Neuronal stem cell (in vitro differentiated cells): ENCODE measurements around the gene NLRP14. TPM values are rescaled to one million over a fixed set of nuclear protein-coding genes. Genes with fewer than 3 reads are reported as not detected.

Source experiments
- DNase-seq: peaks from one replicate; pipeline ENCODE4 v3.0.0-alpha.2; 2013; ENCODE audit warnings: low spot score
- H2AFZ ChIP-seq: one replicate; pipeline ENCODE4 v1.6.1; 2013; ENCODE audit warnings: mild to moderate bottlenecking, low read length, inconsistent platforms
- H2AK5ac ChIP-seq: 2 replicates; pipeline ENCODE4 v1.6.1; 2013; ENCODE audit warnings: low read depth, mild to moderate bottlenecking, inconsistent platforms, low read length, moderate library complexity, mixed read lengths
- H2BK120ac ChIP-seq: 2 replicates; pipeline ENCODE4 v1.6.1; 2013; ENCODE audit warnings: low read depth, mild to moderate bottlenecking, inconsistent platforms, low read length, moderate library complexity, mixed read lengths
- H2BK12ac ChIP-seq: one replicate; pipeline ENCODE4 v1.6.1; 2013; ENCODE audit warnings: low read length, inconsistent platforms
- H2BK15ac ChIP-seq: 2 replicates; pipeline ENCODE4 v1.6.1; 2013; ENCODE audit warnings: mild to moderate bottlenecking, low read length, inconsistent platforms, mixed read lengths
- H2BK5ac ChIP-seq: one replicate; pipeline ENCODE4 v1.6.1; 2013; ENCODE audit warnings: inconsistent platforms, mild to moderate bottlenecking, low read length, moderate library complexity
- H3K14ac ChIP-seq: one replicate; pipeline ENCODE4 v1.6.1; 2013; ENCODE audit warnings: low read length, inconsistent platforms
- H3K18ac ChIP-seq: 2 replicates; pipeline ENCODE4 v1.6.1; 2013; ENCODE audit warnings: low read length, inconsistent platforms
- H3K23ac ChIP-seq: 2 replicates; pipeline ENCODE4 v1.6.1; 2013; ENCODE audit warnings: low read depth, mild to moderate bottlenecking, mixed read lengths, low read length, inconsistent platforms; ENCODE audit not compliant: poor library complexity
- H3K27ac ChIP-seq: replicated peaks from 3 replicates; pipeline ENCODE4 v1.5.1; 2013; ENCODE audit warnings: low read length, inconsistent platforms
- H3K27me3 ChIP-seq, 3 experiments: 2 replicates each; pipeline ENCODE4 v1.6.1; 2013; ENCODE audit warnings: low read length in 3 of 3, mild to moderate bottlenecking in 2 of 3, inconsistent platforms in 1 of 3, low read depth in 1 of 3, mixed read lengths in 1 of 3, moderate library complexity in 1 of 3; ENCODE audit not compliant: control insufficient read depth in 3 of 3, insufficient read depth in 3 of 3
- H3K36me3 ChIP-seq, 2 donors: replicated peaks in 1 of 2; 2 replicates each; pipeline ENCODE4 v1.6.1; 2013; ENCODE audit warnings: low read length in 2 of 2; ENCODE audit not compliant: control insufficient read depth in 2 of 2, insufficient read depth in 2 of 2
- H3K4ac ChIP-seq: 2 replicates; pipeline ENCODE4 v1.6.1; 2013; ENCODE audit warnings: inconsistent platforms, mild to moderate bottlenecking, low read length, moderate library complexity
- H3K4me1 ChIP-seq, 2 donors: 1 replicate in 1 of 2; 2 replicates in 1 of 2; pipeline ENCODE4 v1.6.1; 2013; ENCODE audit warnings: low read length in 2 of 2, low read depth in 1 of 2; ENCODE audit not compliant: control insufficient read depth in 2 of 2, insufficient read depth in 1 of 2
- H3K4me2 ChIP-seq: one replicate; pipeline ENCODE4 v1.6.1; 2013; ENCODE audit warnings: mild to moderate bottlenecking, low read length, inconsistent platforms; ENCODE audit not compliant: insufficient read depth, poor library complexity, severe bottlenecking
- H3K4me3 ChIP-seq, 2 donors: 2 replicates each; pipeline ENCODE4 v1.5.1; 2013; ENCODE audit warnings: low read length in 2 of 2, mild to moderate bottlenecking in 2 of 2, inconsistent platforms in 1 of 2, moderate library complexity in 1 of 2
- H3K79me1 ChIP-seq: one replicate; pipeline ENCODE4 v1.6.1; 2013; ENCODE audit warnings: low read depth, mild to moderate bottlenecking, inconsistent platforms, low read length, moderate library complexity
- H3K9ac ChIP-seq: one replicate; pipeline ENCODE4 v1.6.1; 2013; ENCODE audit warnings: mild to moderate bottlenecking, low read depth, low read length, inconsistent platforms; ENCODE audit not compliant: poor library complexity
- H3K9me3 ChIP-seq, 2 donors: replicated peaks in 1 of 2; 2 replicates each; pipeline versions ENCODE3 to v1.6.1; 2013; ENCODE audit warnings: low read length in 2 of 2, mild to moderate bottlenecking in 2 of 2, inconsistent platforms in 1 of 2, low read depth in 1 of 2, mixed read lengths in 1 of 2, moderate library complexity in 1 of 2; ENCODE audit not compliant: control insufficient read depth in 2 of 2, insufficient read depth in 1 of 2
- H4K8ac ChIP-seq: one replicate; pipeline ENCODE4 v1.6.1; 2013; ENCODE audit warnings: low read depth, mild to moderate bottlenecking, inconsistent platforms, low read length, moderate library complexity
- H4K91ac ChIP-seq: one replicate; pipeline ENCODE4 v1.6.1; 2013; ENCODE audit warnings: low read length, low read depth, mild to moderate bottlenecking, inconsistent platforms; ENCODE audit not compliant: poor library complexity
- WGBS, 2 donors: extraction: QIAGEN DNeasy Blood & Tissue Kit; methylation state at CpG; one replicate each; pipeline ENCODE4 v1.1.7; 2013; ENCODE audit warnings: missing lambda C conversion rate in 2 of 2, mixed read lengths in 1 of 2; ENCODE audit not compliant: insufficient read length in 2 of 2, insufficient replicate concordance in 1 of 2; ENCODE audit errors: extremely low coverage in 2 of 2; 5-methylcytosine and 5-hydroxymethylcytosine counted together
- polyA plus RNA-seq, 2 experiments: library from polyadenylated mRNA; stranded (reverse); fragments of 200-250 nt; gene quantifications; one replicate each; pipeline ENCODE4 v1.2.3, GENCODE V29; 2013

NLRP14 gene, protein sequence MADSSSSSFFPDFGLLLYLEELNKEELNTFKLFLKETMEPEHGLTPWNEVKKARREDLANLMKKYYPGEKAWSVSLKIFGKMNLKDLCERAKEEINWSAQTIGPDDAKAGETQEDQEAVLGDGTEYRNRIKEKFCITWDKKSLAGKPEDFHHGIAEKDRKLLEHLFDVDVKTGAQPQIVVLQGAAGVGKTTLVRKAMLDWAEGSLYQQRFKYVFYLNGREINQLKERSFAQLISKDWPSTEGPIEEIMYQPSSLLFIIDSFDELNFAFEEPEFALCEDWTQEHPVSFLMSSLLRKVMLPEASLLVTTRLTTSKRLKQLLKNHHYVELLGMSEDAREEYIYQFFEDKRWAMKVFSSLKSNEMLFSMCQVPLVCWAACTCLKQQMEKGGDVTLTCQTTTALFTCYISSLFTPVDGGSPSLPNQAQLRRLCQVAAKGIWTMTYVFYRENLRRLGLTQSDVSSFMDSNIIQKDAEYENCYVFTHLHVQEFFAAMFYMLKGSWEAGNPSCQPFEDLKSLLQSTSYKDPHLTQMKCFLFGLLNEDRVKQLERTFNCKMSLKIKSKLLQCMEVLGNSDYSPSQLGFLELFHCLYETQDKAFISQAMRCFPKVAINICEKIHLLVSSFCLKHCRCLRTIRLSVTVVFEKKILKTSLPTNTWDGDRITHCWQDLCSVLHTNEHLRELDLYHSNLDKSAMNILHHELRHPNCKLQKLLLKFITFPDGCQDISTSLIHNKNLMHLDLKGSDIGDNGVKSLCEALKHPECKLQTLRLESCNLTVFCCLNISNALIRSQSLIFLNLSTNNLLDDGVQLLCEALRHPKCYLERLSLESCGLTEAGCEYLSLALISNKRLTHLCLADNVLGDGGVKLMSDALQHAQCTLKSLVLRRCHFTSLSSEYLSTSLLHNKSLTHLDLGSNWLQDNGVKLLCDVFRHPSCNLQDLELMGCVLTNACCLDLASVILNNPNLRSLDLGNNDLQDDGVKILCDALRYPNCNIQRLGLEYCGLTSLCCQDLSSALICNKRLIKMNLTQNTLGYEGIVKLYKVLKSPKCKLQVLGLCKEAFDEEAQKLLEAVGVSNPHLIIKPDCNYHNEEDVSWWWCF
- polyA plus RNA-seq (2013, experiment 1 of 2): 0.20 TPM
- 0.22 TPM for polyA plus RNA-seq (2013, experiment 2 of 2)

DNA sequence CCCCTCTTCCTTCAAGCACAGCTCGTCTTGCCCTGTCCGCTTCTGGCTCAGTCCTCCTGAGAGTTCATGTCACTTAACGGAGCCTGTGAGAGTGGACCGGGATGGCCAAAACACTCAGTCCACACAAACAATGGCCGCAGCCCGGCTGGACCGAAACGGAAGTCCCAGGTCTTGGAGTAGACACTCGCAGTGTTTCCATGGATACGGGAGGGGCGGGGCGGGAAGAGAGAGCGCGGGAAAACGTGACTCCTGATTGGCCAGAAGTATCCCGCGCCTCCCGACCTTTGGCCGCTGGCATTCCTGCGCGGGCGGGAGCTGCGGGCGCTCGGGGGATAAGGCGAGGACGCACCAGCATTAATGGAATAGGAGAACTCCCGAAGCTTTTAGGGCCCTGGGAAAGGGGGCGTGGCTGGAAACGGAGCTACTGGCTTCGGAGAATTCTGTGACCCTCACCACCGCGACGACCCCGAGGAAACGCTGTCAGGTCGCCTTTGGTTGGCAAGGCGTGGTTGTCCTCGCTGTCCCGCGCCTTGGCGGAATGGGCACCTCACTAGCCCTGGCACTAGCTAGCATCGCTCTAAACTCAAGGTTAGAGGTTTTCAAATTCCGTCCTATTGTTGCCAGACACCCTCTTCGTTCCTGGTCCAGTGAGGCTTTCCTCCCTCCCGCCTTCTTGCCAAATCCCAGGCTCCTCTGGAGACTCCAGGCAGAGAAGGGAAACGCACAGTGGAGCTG, at the start of gene NLRP14, which contains the start of gene ZNF214:
Gene NLRP14, plus strand, starts transcription at position 297 of the 735 bp plus-strand sequence. CDS start 18,108 bp downstream, outside the sequence.
Gene ZNF214, minus strand, starts transcription at position 164 of the 735 bp plus-strand sequence. CDS start 17,511 bp downstream, outside the sequence.
- H3K27ac ChIP-seq: peak within 1 kb of the TSS; percentile 67
- no peak within 1 kb of the TSS for H3K14ac ChIP-seq
- H3K79me1 ChIP-seq: no peaks in the 10 kb centered on the region
- H3K4me2 ChIP-seq: peak within 1 kb of the TSS; percentile 66
- H3K23ac ChIP-seq: no peak within 1 kb of the TSS
- peaks cover 0 to 2% (median 0%) of the 10 kb centered on the region in 3 experiments for H3K27me3 ChIP-seq
- H3K4me3 ChIP-seq: peak within 1 kb of the TSS; percentile 81 to 89
- peak within 1 kb of the TSS; percentile 29 for H2BK15ac ChIP-seq
- peak within 1 kb of the TSS; percentile 71 for H3K9ac ChIP-seq
- H2BK5ac ChIP-seq: no peak within 1 kb of the TSS
- H2AFZ ChIP-seq: peak within 1 kb of the TSS; percentile 93
- no peak within 1 kb of the TSS for H2BK12ac ChIP-seq
- no peak within 1 kb of the TSS for H3K4ac ChIP-seq
- no peak within 1 kb of the TSS for H4K8ac ChIP-seq
- H2BK120ac ChIP-seq: no peak within 1 kb of the TSS
- WGBS, 2 donors: no CpG with 5 or more reads among the region's 47 CpGs
- peak; percentile 95 for DNase-seq
- H3K36me3 ChIP-seq: no peaks in the 10 kb centered on the region
- H2AK5ac ChIP-seq: no peak within 1 kb of the TSS
- H3K9me3 ChIP-seq: peaks cover 0 to 3% of the 10 kb centered on the region in 2 donors
- H4K91ac ChIP-seq: no peak within 1 kb of the TSS
- peaks cover 4 to 5% of the 10 kb centered on the region in 2 donors for H3K4me1 ChIP-seq
- peak within 1 kb of the TSS; percentile 76 for H3K18ac ChIP-seq

DNA sequence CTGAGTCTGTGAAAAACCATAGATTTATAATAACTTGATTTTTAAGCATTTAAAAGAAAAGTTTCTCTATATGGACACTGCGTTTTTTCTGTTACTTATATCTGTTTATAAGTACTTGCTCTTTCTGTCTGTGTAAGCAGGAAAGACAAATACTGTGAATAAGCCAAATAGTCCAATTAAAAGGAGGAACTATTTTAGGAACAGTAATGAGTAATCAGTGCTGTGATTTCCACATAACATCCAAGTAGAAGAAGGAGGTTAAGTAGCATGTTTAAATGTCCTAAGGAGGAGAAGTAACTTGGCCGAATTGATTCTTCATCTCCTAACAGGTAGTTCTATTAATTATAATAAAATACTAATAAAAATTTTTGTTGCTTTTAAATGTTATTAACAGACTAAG, 40.9 kb upstream of the NLRP14 start:
- H4K91ac ChIP-seq: no peak overlapping the region
- no peak overlapping the region for H3K14ac ChIP-seq
- no peaks in the 10 kb centered on the region for H3K36me3 ChIP-seq
- no peak overlapping the region for H3K4me3 ChIP-seq
- no peaks in the 10 kb centered on the region for H3K79me1 ChIP-seq
- no peak overlapping the region for H2BK5ac ChIP-seq
- no peak overlapping the region for H2BK15ac ChIP-seq
- no CpG with 5 or more reads among the region's 2 CpGs for WGBS, 2 donors
- no peak overlapping the region for H2BK12ac ChIP-seq
- H3K4me1 ChIP-seq: no peaks in the 10 kb centered on the region
- H3K9me3 ChIP-seq: no peaks in the 10 kb centered on the region
- H3K9ac ChIP-seq: no peak overlapping the region
- H3K23ac ChIP-seq: no peak overlapping the region
- no peaks in the 10 kb centered on the region for H3K27me3 ChIP-seq
- H2BK120ac ChIP-seq: no peak overlapping the region
- H2AK5ac ChIP-seq: no peak overlapping the region
- H3K18ac ChIP-seq: no peak overlapping the region
- H3K4me2 ChIP-seq: no peak overlapping the region
- no peak for DNase-seq
- no peak overlapping the region for H3K4ac ChIP-seq
- no peak overlapping the region for H4K8ac ChIP-seq
- H3K27ac ChIP-seq: no peak overlapping the region
- no peak overlapping the region for H2AFZ ChIP-seq

DNA sequence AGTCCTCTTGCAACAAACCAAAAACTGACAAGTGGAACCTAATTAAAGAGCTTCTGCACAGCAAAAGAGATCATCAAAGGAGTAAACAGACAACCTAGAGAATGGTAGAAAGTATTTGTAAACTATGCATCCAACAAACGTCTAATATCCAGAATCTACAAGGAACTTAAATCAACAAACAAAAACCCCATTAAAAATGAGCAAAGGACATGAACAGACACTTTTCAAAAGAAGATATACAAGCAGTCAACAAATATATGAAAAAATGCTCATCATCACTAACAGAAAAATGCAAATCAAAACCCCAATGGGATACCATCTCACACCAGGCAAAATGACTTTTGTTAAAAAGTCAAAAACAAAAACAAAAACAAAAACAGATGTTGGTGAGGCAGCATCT, 33.8 kb upstream of the NLRP14 start:
- H3K27ac ChIP-seq: no peak overlapping the region
- H3K4me2 ChIP-seq: no peak overlapping the region
- H4K8ac ChIP-seq: no peak overlapping the region
- H3K4me3 ChIP-seq: no peak overlapping the region
- H2BK5ac ChIP-seq: no peak overlapping the region
- no peaks in the 10 kb centered on the region for H3K79me1 ChIP-seq
- H3K36me3 ChIP-seq: no peaks in the 10 kb centered on the region
- no peak overlapping the region for H2AK5ac ChIP-seq
- no peak overlapping the region for H2AFZ ChIP-seq
- no peak overlapping the region for H3K23ac ChIP-seq
- no peak overlapping the region for H3K4ac ChIP-seq
- H2BK12ac ChIP-seq: no peak overlapping the region
- H3K9me3 ChIP-seq: no peaks in the 10 kb centered on the region
- WGBS, 2 donors: no CpG with 5 or more reads among the region's 1 CpG
- no peak overlapping the region for H4K91ac ChIP-seq
- no peaks in the 10 kb centered on the region for H3K27me3 ChIP-seq
- no peak overlapping the region for H2BK15ac ChIP-seq
- no peak overlapping the region for H2BK120ac ChIP-seq
- no peak overlapping the region for H3K18ac ChIP-seq
- no peak for DNase-seq
- peaks cover 0 to 2% of the 10 kb centered on the region in 2 donors for H3K4me1 ChIP-seq
- no peak overlapping the region for H3K14ac ChIP-seq
- no peak overlapping the region for H3K9ac ChIP-seq
